Stimulated activated CD4-positive, alpha-beta T cell treated with anti-CD3 and anti-CD28 coated beads, TNF-alpha, amount 100 ng/mL, for 48 hours (primary cell): Measurements from ENCODE around the gene KRTAP10-3.

Experiments
- DNase-seq, 3 donors: peaks; one replicate each; pipeline ENCODE4 v3.0.0-alpha.2; 2020; ENCODE audit warnings: low read depth in 3 of 3

Gene KRTAP10-3

DNA sequence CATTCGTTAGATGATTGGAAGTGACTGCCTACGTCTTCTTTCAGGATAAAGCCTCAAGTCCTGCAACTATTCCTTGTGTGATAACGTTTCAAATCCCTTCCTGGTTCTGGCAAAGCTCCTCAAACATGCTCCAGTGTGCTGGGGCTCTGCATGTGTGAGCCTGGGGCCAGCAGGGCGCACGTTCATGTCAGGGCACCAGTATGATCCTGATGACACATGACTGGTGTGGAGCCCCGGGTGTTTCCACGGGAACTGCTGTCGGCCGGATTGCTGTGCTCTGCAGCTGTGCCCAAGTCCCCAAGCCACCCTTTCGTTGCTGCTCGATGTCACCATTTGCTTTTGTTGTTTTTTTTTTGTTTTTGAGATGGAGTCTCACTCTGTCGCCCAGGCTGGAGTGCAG, 39.9 kb downstream of the KRTAP10-3 start:
- no peak for DNase-seq

DNA sequence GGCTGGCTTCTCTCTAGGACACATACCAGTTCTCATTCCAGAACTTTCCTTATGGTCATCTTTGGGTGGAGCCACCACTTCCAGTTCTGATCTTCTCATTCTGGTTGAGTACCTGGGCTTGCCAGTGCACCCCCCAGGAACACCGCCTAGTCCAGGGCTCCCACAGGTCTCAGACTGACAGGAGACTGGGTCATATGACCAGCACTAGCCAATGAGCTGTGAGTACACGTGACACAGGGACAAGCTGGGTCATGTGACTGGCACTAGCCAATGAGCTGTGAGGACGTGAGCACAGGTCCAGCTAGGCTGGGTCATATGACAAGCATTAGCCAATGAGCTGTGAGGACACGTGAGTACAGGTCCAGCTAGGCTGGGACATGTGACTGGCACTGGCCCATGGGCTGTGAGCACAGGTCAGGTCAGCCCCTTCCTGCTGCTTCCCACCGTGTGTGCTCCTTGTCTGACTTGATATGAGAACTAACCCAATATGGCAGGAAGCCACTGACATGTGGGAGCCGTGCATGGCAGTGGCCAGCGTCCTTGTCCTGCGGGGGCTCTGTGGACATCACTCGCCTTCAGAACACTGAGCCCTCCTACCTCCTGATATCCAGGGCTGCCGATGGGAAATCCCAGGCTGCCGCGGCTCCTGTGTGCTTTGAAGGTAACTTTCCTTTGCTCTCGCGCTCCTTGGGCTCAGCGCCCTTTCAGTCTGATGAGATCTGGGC, 41.3 kb downstream of the KRTAP10-3 start:
- DNase-seq = peak in 2 of 3 donors; percentile 16 to 34

DNA sequence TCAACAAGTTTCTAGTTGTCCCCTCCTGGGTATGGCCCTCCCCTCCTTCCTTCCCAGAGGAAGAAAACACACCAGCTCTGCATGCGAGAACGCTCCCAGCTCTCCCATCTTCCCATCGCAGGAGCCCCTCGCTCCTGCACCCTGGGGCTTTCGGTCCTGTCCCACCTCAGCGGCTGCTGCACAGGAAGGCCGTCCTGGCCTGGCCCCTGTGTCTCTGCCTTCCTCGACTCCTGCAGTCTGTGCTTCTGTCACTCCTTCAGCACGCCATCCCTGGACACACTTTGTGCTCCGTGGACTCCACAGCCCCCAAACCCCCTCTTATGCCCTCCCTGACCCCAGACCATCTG, 41.8 kb downstream of the KRTAP10-3 start:
- DNase-seq = no peak

DNA sequence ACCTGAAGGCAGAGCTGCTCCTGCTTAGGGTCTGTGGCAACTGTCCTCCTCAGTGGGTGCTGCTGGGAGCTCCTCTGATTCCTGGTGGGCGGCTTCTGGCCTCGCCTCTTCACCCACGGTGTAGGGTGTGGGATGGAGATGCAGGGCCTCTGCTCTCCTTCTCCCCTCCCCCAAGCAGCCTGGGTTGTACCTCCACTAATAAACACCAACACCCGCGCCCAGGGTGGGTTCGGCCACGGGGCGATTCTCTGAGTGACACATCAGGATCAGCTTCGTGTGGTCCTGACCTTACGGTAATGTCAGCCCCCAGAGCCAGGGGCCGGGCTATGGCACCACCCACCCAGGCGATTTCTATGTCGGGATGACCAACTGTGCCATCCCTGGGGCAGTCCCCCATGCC, 42.3 kb downstream of the KRTAP10-3 start:
- DNase-seq = no peak

DNA sequence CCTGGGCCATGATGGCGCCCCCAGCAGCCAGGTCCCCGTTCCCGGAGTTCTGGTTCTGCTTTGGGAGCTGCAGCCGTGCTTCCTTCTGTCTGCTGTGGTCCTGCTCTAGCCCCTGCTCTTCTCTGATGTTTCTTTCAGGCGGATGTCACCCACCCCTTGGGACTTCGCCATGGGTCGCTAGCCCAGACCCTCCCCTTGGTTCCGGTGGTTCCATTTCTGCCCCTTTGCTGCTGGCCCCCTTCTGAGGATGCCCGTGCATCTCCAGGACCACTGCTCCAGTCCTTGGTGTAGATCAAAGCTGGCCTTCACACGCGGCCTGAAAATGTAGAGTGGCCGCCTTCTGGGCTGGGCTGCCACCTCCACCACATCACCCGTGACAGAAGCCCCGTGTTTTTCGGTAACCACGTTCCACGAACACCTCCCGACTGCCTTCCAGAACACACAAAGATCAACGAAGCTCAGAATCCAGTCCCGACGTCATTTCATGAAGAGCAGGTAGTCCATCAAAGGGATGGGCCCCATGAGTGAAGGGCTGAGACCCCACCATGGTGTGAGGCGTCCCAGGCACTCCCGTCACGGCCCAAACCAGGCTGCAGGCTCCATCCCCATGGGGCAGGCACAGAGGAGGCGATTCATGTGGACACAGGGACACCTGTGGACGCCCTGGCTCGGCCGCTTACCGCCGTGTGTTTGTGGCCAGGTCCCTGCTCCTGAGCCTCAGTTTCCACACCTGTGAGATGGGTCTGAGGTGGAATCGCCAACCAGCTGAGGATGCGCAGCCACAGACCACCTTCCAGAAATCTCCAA, 43.0 kb downstream of the KRTAP10-3 start:
- no peak for DNase-seq

DNA sequence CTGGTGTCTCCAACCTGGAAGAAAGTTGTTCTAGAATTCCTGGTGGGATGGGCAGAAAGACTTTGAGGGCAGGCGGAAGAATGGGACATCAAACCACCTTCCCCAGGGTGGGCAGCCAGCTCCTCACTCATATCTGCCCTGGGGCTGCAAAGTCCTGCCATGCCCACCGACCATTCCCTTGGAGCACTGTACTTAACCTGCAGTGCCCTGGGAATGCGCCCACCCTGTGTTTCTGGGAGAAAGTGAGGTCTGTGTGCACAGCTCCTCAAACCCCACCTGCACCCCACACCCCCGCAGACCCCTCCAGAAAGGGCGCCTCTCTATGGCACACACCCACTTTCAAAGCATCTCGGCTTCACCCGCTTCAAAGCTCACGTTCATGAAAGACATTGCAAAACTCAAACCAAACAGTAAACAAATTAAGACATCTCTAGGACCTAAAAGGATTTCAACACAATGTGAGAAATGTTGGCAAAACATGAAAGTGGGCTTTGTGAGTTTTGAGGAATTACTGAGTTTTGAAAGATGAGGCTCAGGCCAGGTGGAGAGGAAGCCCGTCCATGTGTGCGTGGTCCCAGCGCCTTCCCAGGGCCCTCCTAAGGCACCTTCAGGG, 43.7 kb downstream of the KRTAP10-3 start:
- no peak for DNase-seq

DNA sequence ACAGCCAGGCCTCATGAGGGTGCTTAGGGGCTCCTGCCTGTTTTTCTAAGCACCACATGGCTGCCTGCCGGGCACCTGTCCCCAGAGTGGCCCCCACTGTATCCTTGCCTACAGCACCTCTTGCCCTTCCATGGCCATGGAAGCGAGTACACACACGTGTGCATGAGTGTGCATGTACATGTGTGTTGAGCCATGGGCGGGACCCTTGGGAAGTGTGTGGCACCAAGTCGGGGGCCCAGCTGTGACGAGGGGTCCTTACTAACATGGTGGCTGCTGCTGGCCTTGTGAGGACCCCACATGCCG, 44.4 kb downstream of the KRTAP10-3 start:
- DNase-seq = no peak

DNA sequence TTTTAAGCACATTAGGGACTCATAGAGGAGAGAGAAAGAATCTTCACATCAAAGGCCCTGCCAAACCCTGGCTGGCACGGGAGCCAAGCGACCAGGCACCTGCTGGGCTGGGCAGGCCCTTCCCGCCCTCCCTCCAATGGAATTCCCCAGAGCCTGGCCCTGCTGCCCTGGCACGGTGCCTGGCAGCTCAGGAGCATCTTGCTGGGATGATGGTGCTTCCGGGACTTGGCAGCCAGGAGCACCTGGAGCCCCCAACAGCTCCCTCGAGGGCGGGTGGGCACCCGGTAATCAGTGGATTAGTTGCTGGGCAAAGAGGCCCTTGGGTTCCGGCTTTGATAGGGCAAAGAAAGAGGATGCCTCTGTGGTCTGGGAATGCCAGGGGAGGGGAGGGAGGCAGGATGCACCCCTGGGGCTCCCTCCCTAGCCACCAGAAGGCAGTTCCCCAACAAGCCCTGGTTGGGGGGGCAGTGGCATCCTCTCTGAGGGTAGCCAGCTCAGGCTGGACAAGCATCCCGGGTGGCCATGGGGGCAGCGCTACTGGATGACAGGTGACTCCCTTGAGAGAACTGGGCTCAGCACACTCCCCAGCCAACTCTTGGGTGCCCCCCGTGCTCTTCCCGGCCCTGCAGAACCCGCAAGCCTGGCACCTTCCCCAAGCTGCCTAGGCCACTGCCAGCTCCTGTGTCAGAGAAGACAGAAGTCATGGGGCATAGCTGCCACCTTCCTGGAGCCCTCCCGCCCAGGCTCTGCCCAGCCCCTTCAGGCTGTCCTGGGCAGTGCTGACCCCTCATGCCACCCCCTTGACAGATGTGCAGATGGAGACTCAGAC, 45.0 kb downstream of the KRTAP10-3 start:
- DNase-seq = no peak

DNA sequence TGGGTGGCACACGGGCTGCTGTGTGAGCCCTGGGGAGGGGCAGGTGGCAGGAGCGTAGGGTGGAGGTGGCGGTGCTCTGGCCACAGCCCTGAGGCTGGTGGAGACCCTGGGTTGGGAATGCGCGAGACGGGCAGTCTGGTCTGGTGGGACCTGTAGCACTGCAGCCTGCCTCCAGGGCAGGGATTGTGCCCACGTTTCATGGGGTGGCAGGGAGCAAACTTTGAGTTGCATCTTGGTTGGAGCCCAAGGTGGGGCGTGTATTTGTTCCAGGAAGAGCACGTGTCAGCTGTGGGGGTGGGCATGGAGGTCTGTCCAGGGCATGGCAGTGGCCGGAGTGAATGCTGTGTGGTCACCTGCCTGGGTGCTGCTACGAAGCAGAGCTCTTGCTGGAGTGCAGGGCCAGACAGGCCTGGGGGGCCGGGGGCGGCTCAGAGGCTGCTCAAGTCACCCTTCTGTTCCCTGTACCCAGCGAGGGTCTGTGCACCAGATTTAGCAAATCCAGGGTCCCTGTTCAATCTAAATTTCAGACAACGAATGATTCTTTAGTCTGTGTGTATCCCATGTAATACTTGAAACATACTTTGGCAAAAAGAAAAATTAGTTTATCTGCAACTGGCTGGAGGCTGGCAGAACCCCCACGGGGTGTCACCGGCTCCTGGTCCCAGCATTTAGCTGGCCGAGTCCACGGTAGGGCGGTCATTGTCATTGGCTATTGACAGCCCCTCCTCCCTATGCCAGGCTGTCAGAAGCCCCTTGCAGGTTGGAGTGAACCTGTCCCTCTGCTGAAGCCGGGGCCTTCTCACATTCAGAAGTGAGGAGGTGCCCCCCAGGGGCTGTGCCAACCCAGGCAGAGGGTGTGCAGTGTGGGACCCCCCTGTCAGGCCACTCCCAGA, 45.9 kb downstream of the KRTAP10-3 start:
- no peak for DNase-seq

DNA sequence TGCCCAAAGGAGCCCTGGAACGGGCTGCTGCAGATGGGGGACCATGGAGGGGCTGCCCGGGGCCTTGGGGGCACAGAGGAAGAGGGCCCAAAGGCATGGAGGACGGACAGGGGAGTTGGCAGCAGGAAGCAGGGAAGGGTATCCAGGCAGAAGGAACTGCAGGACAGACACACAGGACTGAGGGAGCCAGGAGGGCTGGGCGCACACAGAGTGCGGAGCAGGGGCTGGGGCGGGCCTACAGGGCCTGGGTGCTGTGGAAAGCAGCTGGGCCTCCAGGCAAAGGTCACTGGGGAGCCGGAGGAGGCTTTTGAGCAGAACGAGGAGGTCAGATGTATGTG, 46.7 kb downstream of the KRTAP10-3 start:
- no peak for DNase-seq

DNA sequence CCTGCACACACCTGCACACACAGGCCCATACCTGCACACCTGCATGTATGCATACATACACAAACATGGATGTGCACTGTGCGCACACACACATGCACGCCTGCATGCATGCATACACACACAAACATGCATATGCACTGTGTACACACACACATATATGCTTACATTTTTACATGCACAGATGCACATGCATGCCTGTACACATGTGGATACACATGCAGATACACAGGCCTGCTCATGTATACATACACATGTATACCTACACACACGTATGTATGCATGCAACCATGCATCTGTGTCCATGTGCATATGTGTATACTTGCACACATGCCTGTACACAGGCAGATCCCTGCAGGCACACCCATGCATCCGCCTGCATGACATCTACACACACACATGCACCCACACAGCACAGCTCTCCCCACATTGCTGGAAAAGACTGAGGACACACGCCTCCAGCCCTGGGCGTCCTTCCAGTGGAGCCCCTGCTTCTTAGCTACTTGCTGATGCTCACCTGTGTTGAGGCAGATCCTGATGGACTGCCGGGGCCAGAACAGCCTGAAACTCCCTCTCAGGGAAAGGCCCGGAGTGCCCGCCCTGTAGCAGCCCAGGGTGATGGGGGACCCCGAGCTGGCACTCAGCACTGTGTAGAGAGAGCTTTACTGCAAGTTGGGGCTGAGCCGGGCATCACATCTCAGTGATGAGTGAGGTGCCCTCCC, 47.2 kb downstream of the KRTAP10-3 start:
- no peak for DNase-seq

DNA sequence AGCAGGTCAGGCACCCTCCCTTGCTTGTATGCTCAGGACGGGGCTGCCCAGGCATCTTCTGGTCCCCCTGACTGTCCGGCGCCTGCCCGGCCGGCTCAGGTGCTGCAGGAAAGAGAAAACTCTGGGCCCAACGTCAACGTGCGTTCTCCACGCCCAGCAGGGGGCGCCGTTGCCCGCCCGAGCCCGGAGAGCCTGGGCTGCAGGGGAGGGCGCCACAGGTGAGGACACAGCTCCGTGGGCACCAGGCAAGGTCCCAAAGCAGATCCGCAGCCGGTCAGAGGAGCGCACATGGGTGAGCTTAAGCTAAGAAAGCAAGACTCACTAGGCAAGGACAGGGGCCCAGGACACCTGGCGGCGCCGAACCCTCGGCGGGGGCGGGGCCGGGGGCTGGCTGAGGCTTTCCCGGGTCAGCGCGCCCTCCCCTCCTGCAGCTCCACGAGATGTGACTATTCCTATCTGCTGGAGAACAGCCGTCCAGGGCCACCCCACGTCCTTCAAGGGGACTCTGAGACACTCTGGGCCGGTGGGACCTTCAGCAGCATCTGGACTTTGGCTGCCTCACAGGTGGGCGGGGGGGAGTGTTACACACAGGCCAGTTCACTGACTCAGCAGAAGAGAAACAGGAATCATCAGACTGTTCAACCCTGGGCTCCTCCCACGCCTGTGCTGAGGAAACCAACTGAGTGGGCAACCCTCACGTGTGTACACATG, 47.9 kb downstream of the KRTAP10-3 start:
- peak; percentile 39 to 81 (median 60) for DNase-seq

DNA sequence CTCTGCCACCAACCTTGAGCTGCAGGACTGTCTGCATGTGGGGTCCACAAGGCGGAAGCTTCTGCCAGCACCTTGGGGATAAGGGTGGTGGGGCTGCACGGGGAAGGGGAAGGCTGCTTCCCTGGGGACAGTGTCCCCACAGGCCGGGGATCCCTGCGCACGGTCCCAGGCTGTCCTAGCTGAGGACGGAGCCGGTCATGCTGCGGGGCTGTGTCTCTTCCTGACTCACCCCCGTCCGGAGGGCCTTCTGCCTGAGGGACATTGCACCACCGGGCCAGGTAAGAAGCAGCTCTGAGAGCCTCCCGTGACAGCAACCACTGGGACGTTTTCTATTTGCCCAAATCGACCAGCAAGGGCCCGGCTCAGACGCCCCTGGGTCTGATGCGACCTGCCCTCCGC, 48.5 kb downstream of the KRTAP10-3 start:
- DNase-seq = no peak

DNA sequence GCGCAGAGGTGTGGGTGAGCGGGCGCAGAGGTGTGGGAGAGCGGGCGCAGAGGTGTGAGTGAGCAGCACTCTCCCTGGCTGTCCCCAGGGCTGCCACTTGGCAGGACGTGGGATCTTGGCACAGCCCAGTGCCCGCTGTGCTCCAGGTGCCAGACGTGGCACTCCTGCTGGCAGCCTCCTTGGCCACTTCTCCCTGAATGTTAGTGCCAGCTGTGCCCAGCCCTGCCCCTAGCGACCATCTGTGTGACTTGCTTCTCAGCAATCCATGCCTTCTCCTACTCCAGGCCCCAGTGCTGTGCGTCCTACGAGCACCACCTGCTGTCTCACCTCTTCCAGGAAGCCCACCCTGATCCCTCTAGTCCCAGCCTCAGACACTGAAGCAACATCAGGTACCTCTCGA, 49.1 kb downstream of the KRTAP10-3 start:
- no peak for DNase-seq

DNA sequence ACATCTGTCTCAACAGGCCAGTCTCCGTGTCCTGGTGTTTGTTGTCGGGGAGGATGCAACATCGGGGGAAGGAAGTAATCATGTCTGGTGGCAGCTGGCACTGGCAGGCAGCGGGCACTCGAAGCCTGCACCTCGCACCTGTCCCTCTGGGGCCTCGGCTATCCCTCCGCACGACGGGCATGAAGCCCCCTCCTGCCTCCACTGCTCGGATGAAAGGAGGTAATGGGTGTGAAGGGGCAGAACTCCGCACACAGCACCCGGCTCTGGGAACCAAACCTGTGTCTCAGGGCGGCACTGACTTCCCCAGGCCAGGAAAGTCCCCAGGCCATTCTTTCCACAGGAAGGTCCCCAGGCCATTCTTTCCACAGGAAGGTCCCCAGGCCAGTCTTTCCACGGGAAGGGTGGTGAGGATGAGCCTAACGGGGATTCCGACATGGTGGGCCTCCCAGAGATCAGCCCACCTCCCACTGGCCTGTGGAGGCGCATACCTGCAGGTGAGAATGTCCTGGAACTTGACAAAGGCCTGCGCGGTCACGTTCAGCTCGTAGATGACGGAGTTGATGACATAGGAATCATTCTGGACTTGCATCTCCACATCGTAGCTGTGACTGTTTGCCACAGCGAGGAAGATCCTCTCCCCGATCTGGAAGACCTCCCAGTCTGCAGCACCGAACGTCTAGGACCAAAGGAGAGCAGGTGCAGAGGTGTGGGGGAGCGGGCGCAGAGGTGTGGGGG, 49.7 kb downstream of the KRTAP10-3 start:
- DNase-seq = no peak

DNA sequence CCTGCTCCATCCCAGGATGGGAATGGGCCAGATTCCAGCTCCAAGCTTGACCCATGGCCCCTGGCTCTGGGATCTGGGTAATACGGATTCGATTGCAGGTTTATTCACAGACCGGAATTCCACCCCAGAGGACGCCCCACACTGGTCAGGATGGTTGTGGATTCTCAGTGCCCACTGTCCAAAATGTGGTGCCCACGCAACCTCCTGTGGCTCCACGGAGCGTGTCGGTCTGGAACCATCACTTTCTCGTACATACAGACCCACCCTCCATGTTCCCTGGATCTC, 50.2 kb downstream of the KRTAP10-3 start:
- no peak for DNase-seq
